ENCODE results near the gene APOA1. TPM values are rescaled to one million over a fixed set of nuclear protein-coding genes. Genes with fewer than 3 reads are reported as not detected.

Gene APOA1
- total RNA-seq, 1 donor, result under 0.01 TPM

- Histone ChIP-seq H3K4me2 (ENCODE audit: insufficient read depth, low read length) (no peak overlapping the region), H3K9me3 (ENCODE audit: low read depth, low read length) (no peaks in the 10 kb centered on the region), H4K20me1 (ENCODE audit: insufficient read depth, low read length) (no peaks in the 10 kb centered on the region), H2AFZ (ENCODE audit: low read length) (no peak overlapping the region), H3K27ac (ENCODE audit: low read depth, low read length) (peak overlapping the region; percentile 10), H3K36me3 (ENCODE audit: insufficient read depth, low read length) (peaks cover 49% of the 10 kb centered on the region), H3K4me3 (ENCODE audit: insufficient read depth, low read length) (no peak overlapping the region), H3K79me2 (ENCODE audit: insufficient read depth, low read length) (no peaks in the 10 kb centered on the region), H3K27me3 (ENCODE audit: insufficient read depth, low read length) (no peaks in the 10 kb centered on the region), H3K4me1 (ENCODE audit: insufficient read depth, low read length) (peaks cover 30% of the 10 kb centered on the region)
- no peak for DNase-seq (ENCODE audit: insufficient read length, low spot score, missing footprints)
- no peak for TF ChIP-seq CTCF (IDR thresholded peaks at IDR 0.05; ENCODE audit: extremely low read depth, low read depth, low read length)
These were observed 36.0 kb upstream of the APOA1 start for GRCh38 chr11:116873381-116873780.

DNA sequence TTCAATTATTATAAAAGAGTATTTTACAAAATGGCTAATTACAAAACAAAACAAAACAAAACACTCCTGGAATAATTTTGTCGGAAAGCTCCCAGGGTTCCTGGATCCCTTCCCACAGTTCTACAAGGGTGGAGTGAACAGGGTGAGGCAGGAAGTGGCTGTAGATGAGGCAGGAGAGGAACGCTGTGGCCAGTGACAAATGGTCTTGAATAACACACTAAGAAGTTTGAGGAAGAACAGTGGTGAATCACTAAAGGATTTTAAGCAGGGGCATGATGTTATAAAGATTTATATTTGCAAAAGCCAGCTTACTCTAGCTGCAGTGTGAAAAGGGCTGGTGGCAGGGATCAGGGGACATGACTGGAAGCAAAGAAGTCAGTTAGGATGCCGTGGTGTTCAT lies 33.8 kb upstream of the APOA1 start:
- H3K4me1 ChIP-seq (ENCODE audit: insufficient read depth, low read length), result peaks cover 43% of the 10 kb centered on the region
- peaks cover 61% of the 10 kb centered on the region for H3K36me3 ChIP-seq (ENCODE audit: insufficient read depth, low read length)
- H3K4me2 ChIP-seq (ENCODE audit: insufficient read depth, low read length), result peak overlapping the region; percentile 43
- no peak for TF ChIP-seq CTCF (IDR thresholded peaks at IDR 0.05; ENCODE audit: extremely low read depth, low read depth, low read length)
- H3K9me3 ChIP-seq (ENCODE audit: low read depth, low read length), result no peaks in the 10 kb centered on the region
- peak overlapping the region; percentile 83 for H3K27ac ChIP-seq (ENCODE audit: low read depth, low read length)
- H3K79me2 ChIP-seq (ENCODE audit: insufficient read depth, low read length), result no peaks in the 10 kb centered on the region
- no peaks in the 10 kb centered on the region for H4K20me1 ChIP-seq (ENCODE audit: insufficient read depth, low read length)
- no peak overlapping the region for H2AFZ ChIP-seq (ENCODE audit: low read length)
- peak; percentile 70 for DNase-seq (ENCODE audit: insufficient read length, low spot score, missing footprints)
- H3K4me3 ChIP-seq (ENCODE audit: insufficient read depth, low read length), result no peak overlapping the region
- H3K27me3 ChIP-seq (ENCODE audit: insufficient read depth, low read length), result no peaks in the 10 kb centered on the region

- Histone ChIP-seq H3K36me3 (ENCODE audit: insufficient read depth, low read length) (peaks cover 53% of the 10 kb centered on the region), H3K27me3 (ENCODE audit: insufficient read depth, low read length) (no peaks in the 10 kb centered on the region), H3K79me2 (ENCODE audit: insufficient read depth, low read length) (no peaks in the 10 kb centered on the region), H3K9me3 (ENCODE audit: low read depth, low read length) (no peaks in the 10 kb centered on the region), H3K4me1 (ENCODE audit: insufficient read depth, low read length) (peaks cover 54% of the 10 kb centered on the region), H3K4me3 (ENCODE audit: insufficient read depth, low read length) (no peak overlapping the region), H2AFZ (ENCODE audit: low read length) (no peak overlapping the region), H3K27ac (ENCODE audit: low read depth, low read length) (no peak overlapping the region), H3K4me2 (ENCODE audit: insufficient read depth, low read length) (no peak overlapping the region), H4K20me1 (ENCODE audit: insufficient read depth, low read length) (no peaks in the 10 kb centered on the region)
- TF ChIP-seq CTCF (IDR thresholded peaks at IDR 0.05; ENCODE audit: extremely low read depth, low read depth, low read length), result no peak
- no peak for DNase-seq (ENCODE audit: insufficient read length, low spot score, missing footprints)
These were observed 32.6 kb upstream of the APOA1 start for GRCh38 chr11:116870054-116870453.

DNA sequence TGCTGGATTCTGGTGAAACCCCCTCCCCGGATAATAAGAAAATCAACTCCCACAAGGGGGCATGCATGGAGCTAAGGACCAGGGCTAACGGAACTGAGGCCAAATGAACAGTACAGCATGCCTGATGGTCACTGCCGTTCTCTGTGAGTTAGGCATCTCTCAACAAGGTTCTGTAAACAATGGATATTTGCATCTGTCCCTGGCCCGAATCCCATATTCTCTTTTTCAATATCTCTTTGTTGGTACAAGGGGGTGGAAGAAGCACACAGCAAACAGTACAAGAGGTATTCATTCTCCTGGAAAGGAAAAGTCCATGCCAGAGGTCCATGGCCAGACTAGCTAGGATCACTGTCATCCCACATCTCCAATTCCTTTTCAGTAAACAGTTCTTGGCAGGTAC lies 32.2 kb upstream of the APOA1 start:
- H3K4me2 ChIP-seq (ENCODE audit: insufficient read depth, low read length), result no peak overlapping the region
- peaks cover 54% of the 10 kb centered on the region for H3K4me1 ChIP-seq (ENCODE audit: insufficient read depth, low read length)
- TF ChIP-seq CTCF (IDR thresholded peaks at IDR 0.05; ENCODE audit: extremely low read depth, low read depth, low read length), result no peak
- no peak overlapping the region for H2AFZ ChIP-seq (ENCODE audit: low read length)
- DNase-seq (ENCODE audit: insufficient read length, low spot score, missing footprints), result no peak
- no peaks in the 10 kb centered on the region for H4K20me1 ChIP-seq (ENCODE audit: insufficient read depth, low read length)
- no peak overlapping the region for H3K27ac ChIP-seq (ENCODE audit: low read depth, low read length)
- H3K27me3 ChIP-seq (ENCODE audit: insufficient read depth, low read length), result no peaks in the 10 kb centered on the region
- no peaks in the 10 kb centered on the region for H3K9me3 ChIP-seq (ENCODE audit: low read depth, low read length)
- H3K79me2 ChIP-seq (ENCODE audit: insufficient read depth, low read length), result no peaks in the 10 kb centered on the region
- H3K36me3 ChIP-seq (ENCODE audit: insufficient read depth, low read length), result peaks cover 50% of the 10 kb centered on the region
- H3K4me3 ChIP-seq (ENCODE audit: insufficient read depth, low read length), result no peak overlapping the region

All from osteoblast (primary cell).